Coronary artery (tissue), 2 donors: ENCODE measurements around the gene DNAJC12.

Source experiments
- DNase-seq: peaks from one replicate; pipeline ENCODE4 v3.0.0-alpha.2; 2017; ENCODE audit warnings: low spot score
- H3K27ac ChIP-seq, 2 donors: fragments of 200-600 bp; sonication (generic); one replicate each; pipeline ENCODE4 v1.5.1; 2016 to 2019
- H3K4me3 ChIP-seq: fragments of 200-600 bp; sonication (generic); 2 replicates; pipeline ENCODE4 v1.5.1; 2016; ENCODE audit warnings: mild to moderate bottlenecking, moderate library complexity
- TF ChIP-seq, protein P1 (sequence below): fragments of 200-600 bp; sonication (generic); IDR thresholded peaks from one replicate; pipeline ENCODE4 v1.5.1; 2019; ENCODE audit warnings: antibody characterized with exemption

The DNAJC12 gene

DNA sequence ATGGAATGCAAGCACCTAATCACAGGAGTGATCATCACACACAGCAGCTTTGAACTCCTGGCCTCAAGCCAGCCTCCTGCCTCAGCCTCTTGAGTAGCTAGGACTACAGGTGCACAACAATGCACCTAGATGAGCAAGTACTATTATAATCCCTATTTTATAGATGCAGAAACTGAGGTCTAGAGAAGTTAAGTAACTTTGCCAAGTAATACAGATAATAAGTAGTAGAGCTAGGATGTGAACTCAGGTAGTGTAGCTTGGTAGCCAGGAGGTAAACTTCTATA, 33.7 kb downstream of the DNAJC12 start:
- DNase-seq, result no peak
- TF ChIP-seq, protein P1, sequence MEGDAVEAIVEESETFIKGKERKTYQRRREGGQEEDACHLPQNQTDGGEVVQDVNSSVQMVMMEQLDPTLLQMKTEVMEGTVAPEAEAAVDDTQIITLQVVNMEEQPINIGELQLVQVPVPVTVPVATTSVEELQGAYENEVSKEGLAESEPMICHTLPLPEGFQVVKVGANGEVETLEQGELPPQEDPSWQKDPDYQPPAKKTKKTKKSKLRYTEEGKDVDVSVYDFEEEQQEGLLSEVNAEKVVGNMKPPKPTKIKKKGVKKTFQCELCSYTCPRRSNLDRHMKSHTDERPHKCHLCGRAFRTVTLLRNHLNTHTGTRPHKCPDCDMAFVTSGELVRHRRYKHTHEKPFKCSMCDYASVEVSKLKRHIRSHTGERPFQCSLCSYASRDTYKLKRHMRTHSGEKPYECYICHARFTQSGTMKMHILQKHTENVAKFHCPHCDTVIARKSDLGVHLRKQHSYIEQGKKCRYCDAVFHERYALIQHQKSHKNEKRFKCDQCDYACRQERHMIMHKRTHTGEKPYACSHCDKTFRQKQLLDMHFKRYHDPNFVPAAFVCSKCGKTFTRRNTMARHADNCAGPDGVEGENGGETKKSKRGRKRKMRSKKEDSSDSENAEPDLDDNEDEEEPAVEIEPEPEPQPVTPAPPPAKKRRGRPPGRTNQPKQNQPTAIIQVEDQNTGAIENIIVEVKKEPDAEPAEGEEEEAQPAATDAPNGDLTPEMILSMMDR, result no peak
- Histone ChIP-seq H3K4me3 (no peak overlapping the region), H3K27ac (no peak overlapping the region)

DNA sequence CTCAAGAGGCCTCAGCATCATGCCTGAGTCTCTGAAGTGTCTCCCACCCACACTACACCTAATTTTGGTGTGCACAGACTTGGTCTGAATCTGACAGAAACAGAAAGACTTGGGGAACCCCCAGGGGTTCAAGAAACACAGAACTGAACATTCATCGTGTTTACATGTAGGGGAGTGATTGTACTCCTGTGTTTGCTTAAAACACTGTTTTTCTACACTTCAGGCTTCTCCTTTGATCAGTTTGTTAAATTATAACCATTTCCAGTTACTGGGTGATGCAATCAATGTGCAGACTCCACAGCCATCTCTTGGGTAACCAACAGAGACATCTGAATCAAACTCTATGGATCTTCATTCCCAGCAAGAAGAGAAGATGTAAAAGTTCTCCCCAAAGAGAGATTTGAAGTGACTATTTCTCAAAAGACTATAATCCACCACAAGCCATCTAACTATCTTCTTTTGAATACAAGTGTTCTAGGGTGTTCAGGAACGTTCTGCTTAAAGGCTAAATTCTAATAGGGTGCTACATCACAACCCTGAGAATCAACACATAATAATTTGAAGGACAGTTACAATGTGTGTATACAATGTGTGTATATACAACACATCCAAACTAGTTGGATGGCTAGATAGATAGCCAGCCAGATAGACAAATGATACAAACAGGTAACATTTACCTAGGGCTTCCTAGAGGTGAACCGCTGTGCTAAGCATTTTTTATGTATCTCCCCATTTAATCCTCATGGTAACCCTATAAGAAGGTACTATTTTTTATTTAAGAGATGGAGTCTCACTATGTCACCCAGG, 34.2 kb downstream of the DNAJC12 start:
- no peak for DNase-seq
- no peak overlapping the region for H3K27ac ChIP-seq
- TF ChIP-seq, protein P1, result no peak
- H3K4me3 ChIP-seq, result no peak overlapping the region

DNA sequence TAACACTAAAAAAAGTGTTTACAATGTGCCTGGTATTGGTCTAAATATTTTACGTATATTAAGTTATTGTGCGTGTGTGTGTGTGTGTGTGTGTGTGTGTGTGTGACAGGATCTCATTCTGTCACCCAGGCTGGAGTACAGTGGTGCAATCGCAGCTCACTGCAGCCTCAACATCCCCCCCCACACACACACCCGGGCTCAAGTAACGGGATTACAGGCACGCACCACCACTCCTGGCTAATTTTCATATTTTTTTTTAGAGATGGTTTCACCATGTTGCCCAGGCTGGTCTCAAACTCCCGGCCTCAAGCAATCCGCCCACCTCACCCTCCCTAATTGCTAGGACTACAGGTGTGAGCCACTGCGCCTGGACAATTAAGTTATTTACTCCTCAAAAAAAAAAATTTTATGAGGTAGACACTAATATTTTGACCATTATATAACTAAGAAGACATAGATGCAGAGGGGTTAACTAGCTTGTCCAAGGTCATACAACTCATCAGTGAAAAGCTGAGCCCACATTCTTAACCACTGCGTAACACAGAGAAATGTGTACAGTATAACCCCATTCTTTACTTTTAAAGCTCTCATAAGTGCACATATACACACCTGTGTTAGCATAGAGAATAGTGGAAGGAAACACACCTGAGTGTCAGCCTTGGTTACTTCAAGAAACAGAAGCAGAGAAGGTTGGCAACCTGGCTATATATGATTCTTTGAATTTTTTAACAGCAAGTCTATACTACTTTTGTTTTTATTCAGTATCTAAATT, 35.0 kb downstream of the DNAJC12 start:
- Histone ChIP-seq H3K4me3 (no peak overlapping the region), H3K27ac (no peak overlapping the region)
- no peak for DNase-seq
- TF ChIP-seq, protein P1, result no peak

DNA sequence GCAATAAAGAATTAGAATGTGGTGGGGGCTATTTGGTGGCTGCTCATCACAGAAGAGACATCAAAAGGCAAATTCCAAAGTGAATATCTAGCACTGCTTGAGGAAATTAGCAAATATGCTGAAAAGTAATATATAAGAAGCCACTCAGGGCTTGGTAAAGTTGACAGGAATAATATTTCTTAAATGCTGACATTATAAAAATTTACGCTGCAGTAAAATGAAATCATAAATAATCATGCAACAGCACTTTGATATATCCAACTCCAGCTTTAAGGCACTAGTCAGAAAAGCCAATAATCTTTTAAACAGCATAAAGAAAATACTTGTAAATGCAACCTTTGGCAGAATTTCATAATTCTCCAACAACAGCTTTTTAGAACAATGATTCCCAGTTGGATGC, 36.9 kb downstream of the DNAJC12 start:
- Histone ChIP-seq H3K4me3 (no peak overlapping the region), H3K27ac (no peak overlapping the region)
- DNase-seq, result no peak
- TF ChIP-seq, protein P1, result no peak

DNA sequence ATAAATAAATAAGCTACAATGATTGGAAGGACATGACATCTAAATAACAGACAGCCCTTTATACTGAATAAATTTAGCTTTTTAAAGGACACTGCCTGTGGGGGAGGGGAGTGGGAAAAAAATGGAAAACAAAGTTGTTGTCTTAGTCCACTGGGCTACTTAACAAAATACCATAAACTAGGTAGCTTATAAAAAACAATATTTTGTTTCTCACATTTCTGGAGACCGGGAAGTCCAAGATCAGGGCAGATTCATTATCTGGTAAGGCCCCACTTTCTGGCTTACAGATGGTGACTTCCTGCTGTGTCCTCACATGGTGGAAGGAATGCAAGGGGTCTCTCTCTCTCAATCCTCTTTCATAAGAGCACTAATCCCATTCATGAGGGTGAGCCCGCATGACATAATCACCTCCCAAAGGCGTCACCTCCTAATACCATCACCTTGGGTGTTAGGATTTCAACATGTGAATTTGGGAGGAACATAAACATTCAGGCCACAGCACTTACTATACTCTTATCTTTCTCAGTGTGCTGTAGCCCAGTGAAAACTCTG, 43.0 kb downstream of the DNAJC12 start:
- Histone ChIP-seq H3K4me3 (no peak overlapping the region), H3K27ac (no peak overlapping the region)
- DNase-seq, result no peak
- TF ChIP-seq, protein P1, result no peak

DNA sequence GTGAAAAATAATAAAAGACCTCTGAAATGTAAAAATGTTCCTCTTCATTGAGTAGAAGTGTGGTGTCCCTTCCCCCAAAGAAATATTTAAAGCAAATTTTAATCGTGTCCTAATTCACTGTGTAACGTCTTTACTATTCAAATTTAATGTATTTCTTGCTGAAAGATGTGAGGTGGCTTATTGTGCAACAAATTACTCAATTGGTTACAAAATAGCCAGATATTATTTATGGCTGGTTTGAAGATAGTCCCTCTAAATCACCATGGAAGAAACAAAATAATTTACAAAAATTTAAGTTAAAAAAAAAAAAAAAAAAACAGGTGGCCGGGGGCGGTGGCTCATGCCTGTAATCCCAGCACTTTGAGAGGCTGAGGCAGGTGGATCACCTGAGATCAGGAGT, 43.7 kb downstream of the DNAJC12 start:
- TF ChIP-seq, protein P1, result no peak

More for the DNA sequence above, 43.7 kb downstream of the DNAJC12 start:
- no peak overlapping the region for H3K4me3 ChIP-seq
- no peak for DNase-seq
- H3K27ac ChIP-seq, result no peak overlapping the region
